ENCODE results near the gene RYR3. TPM values are rescaled to one million over a fixed set of nuclear protein-coding genes. Genes with fewer than 3 reads are reported as not detected.

Gene RYR3
- total and polyA plus RNA-seq, 10 of the 15 experiments (the other 5 are each of a cell fraction or from before 2014, with no cell fraction given): under 0.01 to 0.44 (median 0.16) TPM; not detected in 5

DNA sequence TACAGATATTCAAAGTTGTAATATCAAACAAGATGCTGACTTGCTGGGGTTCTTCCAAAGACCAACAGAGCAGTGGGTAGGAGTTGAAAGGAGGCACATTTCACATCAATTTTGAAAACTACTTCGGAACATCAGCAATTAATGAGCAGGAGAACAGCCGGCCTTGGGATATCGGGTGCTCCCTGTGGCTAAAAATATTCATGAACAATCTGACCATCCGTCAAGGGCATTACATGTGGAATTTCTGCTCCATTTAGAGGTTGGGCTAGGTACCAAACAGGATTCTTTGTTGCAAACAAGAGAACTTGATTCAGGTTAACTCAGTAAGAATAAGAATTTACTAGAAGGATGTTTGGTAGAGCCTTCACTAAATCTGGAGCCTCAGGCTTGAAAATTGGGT, 223.9 kb downstream of the RYR3 start:
- Histone ChIP-seq H3K4me3 (no peak overlapping the region), H3K4me2 (ENCODE audit: control insufficient read depth, insufficient read depth) (no peak overlapping the region), H3K4me1 (ENCODE audit: control insufficient read depth, insufficient read depth, low read length) (no peaks in the 10 kb centered on the region), H3K79me2 (ENCODE audit: control insufficient read depth, insufficient read depth, low read length) (no peaks in the 10 kb centered on the region), H3K9me3 (replicated peaks; ENCODE audit: control insufficient read depth, insufficient read depth, low read length) (no peaks in the 10 kb centered on the region), H3K27me3 (replicated peaks in 1 of 2; ENCODE audit: control insufficient read depth in 2 of 2, insufficient read depth in 2 of 2, low read length in 1 of 2) (no peaks in the 10 kb centered on the region; a peak in 3 of 4 replicates), H4K20me1 (ENCODE audit: control insufficient read depth, insufficient read depth) (no peaks in the 10 kb centered on the region), H2AFZ (ENCODE audit: control insufficient read depth, low read depth, low read length) (no peak overlapping the region), H3K9ac (ENCODE audit: control insufficient read depth, insufficient read depth, low read length) (no peak overlapping the region), H3K36me3 (ENCODE audit: control insufficient read depth in 2 of 2, insufficient read depth in 2 of 2, low read length in 1 of 2) (no peaks in the 10 kb centered on the region), H3K27ac (ENCODE audit: control insufficient read depth, insufficient read depth) (no peak overlapping the region)
- TF ChIP-seq, protein P1, sequence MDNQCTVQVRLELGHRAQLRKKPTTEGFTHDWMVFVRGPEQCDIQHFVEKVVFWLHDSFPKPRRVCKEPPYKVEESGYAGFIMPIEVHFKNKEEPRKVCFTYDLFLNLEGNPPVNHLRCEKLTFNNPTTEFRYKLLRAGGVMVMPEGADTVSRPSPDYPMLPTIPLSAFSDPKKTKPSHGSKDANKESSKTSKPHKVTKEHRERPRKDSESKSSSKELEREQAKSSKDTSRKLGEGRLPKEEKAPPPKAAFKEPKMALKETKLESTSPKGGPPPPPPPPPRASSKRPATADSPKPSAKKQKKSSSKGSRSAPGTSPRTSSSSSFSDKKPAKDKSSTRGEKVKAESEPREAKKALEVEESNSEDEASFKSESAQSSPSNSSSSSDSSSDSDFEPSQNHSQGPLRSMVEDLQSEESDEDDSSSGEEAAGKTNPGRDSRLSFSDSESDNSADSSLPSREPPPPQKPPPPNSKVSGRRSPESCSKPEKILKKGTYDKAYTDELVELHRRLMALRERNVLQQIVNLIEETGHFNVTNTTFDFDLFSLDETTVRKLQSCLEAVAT (IDR thresholded peaks at IDR 0.05): no peak
- TF ChIP-seq, protein P2, sequence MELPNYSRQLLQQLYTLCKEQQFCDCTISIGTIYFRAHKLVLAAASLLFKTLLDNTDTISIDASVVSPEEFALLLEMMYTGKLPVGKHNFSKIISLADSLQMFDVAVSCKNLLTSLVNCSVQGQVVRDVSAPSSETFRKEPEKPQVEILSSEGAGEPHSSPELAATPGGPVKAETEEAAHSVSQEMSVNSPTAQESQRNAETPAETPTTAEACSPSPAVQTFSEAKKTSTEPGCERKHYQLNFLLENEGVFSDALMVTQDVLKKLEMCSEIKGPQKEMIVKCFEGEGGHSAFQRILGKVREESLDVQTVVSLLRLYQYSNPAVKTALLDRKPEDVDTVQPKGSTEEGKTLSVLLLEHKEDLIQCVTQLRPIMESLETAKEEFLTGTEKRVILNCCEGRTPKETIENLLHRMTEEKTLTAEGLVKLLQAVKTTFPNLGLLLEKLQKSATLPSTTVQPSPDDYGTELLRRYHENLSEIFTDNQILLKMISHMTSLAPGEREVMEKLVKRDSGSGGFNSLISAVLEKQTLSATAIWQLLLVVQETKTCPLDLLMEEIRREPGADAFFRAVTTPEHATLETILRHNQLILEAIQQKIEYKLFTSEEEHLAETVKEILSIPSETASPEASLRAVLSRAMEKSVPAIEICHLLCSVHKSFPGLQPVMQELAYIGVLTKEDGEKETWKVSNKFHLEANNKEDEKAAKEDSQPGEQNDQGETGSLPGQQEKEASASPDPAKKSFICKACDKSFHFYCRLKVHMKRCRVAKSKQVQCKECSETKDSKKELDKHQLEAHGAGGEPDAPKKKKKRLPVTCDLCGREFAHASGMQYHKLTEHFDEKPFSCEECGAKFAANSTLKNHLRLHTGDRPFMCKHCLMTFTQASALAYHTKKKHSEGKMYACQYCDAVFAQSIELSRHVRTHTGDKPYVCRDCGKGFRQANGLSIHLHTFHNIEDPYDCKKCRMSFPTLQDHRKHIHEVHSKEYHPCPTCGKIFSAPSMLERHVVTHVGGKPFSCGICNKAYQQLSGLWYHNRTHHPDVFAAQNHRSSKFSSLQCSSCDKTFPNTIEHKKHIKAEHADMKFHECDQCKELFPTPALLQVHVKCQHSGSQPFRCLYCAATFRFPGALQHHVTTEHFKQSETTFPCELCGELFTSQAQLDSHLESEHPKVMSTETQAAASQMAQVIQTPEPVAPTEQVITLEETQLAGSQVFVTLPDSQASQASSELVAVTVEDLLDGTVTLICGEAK (IDR thresholded peaks at IDR 0.05; ENCODE audit: borderline replicate concordance): no peak
- TF ChIP-seq ZNF217 (IDR thresholded peaks at IDR 0.05) (no peak), STAT1 (conservative IDR thresholded peaks at IDR 0.05) (no peak), BHLHE40 (IDR thresholded peaks at IDR 0.05; ENCODE audit: borderline replicate concordance in 1 of 2, low read depth in 2 of 2, low read length in 1 of 2) (no peak), ZNF384 (IDR thresholded peaks at IDR 0.05; ENCODE audit: borderline replicate concordance, low read depth, low read length) (no peak), PAX5 (IDR thresholded peaks at IDR 0.05; ENCODE audit: borderline replicate concordance, low read depth, low read length) (no peak)
- RAD21 ChIA-PET (ENCODE audit: unreplicated experiment): no interaction called here
- SMC1A ChIA-PET (ENCODE audit: uncharacterized antibody, unreplicated experiment): no interaction called here
- BruUV-seq (replicated peaks): no TSS peak
- ATAC-seq: no peak
- 35% methylated on average over 4 of the region's 4 CpGs for WGBS (ENCODE audit: insufficient coverage, insufficient replicate concordance, low lambda C conversion rate, missing lambda C conversion rate)
- intact Hi-C loops (cut with micrococcal nuclease; ENCODE audit: unreplicated experiment): no loop called here
- no peak for FAIRE-seq
- POLR2A ChIA-PET: no interaction called here
- in situ Hi-C loops (cut with MboI): no loop called here
- CTCF ChIA-PET: no interaction called here
- no peak for DNase-seq (ENCODE audit: low read depth, low spot score)
